Activated T-cell treated with anti-CD3 and anti-CD28 coated beads for 1 hour (primary cell): ENCODE data around the gene RNF114.
"Not testable (repeated sequence)": the region's sequence is repeated elsewhere in the genome, so short reads cannot be mapped to it uniquely, and the experiment has no call there.

Source experiments
- DNase-seq: peaks from one replicate; pipeline ENCODE4 v3.0.0-alpha.2; 2020; ENCODE audit warnings: low read depth

RNF114 gene

DNA sequence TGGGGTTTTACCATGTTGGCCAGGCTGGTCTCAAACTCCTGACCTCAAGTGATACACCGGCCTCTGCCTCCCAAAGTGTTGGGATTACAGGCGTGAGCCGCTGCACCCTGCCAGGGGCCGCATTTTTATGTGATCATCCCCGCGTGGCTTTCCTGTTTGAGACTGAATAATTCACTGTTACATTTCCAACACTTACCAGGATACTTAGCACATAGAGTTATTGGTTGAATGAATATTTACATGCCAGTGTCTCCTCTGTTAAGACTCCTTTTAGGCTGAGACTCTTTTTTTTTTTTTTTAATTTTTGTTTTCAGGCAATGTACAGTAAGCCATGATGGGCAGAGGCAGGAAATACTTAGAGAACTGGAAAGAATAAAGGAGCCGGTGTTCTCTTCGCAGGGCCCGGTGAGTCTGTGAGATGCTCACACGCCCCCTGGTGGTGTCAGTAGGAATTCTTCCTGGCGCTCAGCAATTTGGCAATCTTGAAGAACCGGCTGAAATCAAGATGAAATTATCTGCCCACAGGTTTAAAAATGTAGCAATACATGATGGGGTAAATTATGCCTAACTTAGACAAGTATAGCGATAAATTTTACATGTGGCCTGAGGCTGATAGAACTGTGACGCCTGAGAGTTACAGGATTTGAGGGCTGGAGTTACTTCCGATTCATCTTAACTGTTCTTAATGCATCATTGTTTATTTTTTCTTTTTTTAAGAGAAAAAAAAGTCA lies 7.6 kb upstream of the RNF114 start:
- DNase-seq = peak; percentile 80

DNA sequence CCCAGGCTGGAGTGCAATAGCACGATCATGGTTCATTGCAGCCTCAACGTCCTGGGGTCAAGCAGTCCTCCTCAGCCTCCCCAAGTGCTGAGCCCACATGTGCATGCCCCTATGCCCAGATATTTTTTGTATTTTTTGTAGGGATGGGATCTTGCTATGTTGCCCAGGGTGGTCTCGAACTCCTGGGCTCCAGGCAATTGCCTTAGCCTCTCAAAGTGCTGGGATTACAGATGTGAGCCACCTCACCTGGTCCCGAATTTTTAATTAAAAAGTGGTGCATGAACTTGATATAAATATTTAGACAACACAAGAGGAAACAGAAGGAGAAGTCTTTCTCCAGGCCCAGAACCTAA lies 7.1 kb upstream of the RNF114 start:
- no peak for DNase-seq

DNA sequence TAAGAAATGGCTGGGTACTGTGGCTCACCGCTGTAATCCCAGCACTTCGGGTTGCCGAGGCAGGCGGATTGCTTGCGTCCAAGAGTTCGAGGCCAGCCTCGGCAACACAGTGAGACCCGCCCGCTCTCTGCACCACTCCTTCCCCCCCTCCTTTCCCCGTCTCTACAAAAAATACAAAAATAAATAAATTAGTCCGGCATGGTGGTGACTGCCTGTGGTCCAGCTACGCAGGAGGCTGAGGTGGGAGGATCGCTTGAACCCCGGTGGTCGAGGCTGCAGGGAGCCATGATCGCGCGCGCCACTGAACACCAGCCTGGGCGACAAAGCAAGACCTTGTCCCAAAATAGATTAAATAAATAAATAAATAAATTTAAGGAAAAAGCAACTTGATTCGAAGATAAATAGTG lies 448 bp upstream of the RNF114 start:
- DNase-seq = no peak

DNA sequence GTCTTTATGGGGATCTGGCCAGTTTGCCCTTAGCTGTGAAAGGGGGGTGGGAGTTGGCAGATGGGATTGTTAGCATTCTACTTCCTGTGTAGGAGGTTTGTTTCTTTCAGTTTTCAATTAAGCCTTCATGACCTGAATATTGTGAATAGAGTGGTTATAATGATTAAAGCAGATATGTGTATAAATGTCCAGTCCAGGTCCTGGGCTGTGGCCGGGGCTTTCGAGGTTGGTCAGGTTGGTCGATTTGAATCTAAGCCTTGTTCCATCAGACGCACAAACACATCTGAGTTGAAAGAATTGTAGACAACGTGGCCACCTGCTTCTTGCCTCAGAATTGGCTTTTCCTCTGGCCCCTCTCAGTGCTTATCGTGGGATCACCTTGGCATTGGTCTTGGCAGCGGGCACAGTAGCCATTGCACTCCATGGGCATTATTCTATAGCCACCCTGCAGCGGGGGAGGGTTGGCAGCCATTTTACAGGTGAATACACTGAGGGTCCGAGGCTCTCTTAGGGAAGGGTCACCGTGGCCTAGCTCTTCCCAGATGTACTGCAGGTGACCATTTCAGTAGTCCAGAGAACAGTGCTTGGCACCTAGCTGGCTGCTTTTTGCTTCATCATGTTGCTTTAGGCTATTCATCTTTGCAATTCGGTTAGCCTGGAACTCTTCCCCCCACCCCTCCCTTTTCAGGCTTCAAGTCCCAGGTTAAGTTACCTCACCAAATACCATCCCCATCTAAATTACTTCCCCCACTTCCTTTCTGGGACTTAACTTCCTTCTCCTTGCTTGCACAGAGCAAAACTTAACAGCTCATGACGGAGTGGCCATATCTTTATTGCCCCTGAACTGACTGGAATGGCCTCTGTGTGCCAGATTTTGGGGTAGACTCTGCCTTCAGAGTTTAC lies 1.1 kb downstream of the RNF114 start:
- no peak for DNase-seq

DNA sequence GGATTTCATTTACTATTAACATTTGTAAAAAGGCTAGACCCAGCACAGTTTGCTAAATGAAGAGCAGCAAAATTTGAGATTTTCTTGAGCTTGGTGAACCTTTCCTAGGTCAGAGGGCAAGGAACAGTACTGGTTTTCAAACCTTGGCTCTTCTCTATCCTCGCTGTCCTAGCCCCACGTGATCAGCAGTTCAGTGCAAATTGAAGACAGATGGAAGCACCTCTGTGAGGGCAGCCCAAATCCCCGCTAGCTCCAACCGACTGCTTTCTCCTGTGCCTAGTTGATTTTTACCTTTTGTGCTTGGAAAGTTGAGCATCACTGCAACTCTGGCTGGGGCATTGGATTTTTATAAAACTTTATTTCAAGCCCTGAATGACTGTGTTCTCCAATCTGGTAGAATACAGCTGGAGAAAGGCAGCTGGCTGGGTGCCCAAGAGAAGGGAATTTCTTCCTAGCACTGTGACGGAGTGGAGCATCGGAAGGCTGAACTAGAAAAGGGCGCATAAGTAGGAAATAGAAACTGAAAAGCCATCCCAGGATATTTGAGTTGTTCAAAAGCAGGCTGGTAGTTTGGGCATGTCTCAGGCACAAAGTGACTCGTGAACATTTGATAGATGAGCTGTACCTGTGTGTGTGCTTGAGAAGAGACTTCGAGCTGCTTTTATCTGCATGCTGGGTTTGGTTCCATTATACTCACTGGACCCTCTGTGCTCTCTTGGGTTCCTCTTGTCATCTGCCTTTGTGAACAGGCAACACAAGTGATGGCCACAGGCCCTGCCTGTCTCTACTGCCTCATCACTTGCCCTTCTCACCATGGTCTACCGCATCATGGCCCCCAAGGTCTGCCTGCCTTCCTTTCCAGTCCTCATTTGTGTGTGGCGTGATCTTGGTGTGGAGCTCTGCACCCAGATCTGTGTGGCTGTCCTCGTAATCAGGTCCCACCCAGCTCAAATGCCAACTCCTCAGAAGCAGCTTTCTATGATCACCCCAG lies 2.3 kb downstream of the RNF114 start:
- no peak for DNase-seq

DNA sequence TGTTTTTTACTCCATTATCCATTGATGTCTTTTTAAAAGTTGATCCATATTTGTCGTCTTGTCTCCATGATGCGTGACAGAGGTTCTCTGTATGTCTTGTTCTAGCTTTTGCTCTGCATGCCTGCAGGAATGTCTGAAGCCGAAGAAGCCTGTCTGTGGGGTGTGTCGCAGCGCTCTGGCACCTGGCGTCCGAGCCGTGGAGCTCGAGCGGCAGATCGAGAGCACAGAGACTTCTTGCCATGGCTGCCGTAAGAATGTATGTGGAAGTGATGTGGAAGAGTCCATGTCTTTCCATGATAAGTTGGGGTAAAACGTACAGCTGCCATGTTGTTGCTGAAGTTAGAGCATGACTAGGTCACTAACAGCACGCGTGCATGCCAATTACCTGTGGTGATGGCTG lies 5.3 kb downstream of the RNF114 start:
- no peak for DNase-seq

DNA sequence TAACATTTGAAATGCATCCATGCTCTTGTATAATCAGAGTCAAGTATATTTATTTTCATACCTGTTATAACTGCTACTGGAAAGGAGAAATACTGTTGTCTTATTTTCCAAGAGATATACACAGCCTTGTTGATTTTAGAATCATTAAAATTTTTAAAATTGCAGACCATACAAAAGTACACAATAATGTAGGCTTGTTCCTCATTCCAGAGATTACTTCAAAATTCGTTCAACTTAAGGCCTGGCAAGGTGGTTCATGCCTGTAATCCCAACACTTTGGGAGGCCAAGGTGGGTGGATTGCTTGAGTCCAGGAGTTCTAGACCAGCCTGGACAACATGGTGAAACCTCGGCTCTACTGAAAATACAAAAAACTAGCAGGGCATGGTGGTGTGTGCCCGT lies 6.1 kb downstream of the RNF114 start:
- no peak for DNase-seq

DNA sequence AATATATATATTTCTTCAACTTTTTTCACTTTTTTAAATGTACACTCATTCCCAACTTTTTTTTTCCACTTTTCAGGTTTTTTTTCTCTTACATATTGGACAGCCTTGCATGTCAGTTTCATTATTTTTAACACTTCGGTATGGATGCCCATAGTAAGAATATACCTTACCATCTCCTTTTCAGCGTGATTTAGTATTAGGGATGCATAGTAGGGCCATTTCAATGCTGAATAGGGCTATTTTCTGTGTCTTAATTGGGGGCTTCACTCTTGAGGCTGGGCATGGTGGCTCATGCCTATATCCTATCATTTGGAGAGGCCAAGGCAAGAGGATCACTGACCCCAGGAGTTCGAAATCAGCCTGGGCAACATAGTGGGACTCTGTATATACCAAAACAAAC lies 6.7 kb downstream of the RNF114 start:
- DNase-seq = no peak

DNA sequence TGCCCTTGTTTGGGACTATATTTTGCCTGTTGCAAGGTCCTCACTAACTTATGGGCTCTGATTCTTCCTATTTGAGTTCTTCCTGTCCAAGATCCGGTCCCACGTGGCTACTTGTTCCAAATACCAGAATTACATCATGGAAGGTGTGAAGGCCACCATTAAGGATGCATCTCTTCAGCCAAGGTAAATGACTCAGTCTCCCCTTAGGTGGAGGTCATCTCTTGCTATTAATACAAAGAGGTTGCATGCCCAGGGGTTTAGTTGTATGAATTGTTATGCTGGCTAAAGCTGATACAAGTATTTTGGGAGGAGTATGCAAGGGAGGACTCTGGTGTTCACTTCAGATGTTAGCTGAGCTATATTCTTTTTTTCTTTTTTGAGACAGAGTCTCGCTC lies 9.1 kb downstream of the RNF114 start:
- no peak for DNase-seq

DNA sequence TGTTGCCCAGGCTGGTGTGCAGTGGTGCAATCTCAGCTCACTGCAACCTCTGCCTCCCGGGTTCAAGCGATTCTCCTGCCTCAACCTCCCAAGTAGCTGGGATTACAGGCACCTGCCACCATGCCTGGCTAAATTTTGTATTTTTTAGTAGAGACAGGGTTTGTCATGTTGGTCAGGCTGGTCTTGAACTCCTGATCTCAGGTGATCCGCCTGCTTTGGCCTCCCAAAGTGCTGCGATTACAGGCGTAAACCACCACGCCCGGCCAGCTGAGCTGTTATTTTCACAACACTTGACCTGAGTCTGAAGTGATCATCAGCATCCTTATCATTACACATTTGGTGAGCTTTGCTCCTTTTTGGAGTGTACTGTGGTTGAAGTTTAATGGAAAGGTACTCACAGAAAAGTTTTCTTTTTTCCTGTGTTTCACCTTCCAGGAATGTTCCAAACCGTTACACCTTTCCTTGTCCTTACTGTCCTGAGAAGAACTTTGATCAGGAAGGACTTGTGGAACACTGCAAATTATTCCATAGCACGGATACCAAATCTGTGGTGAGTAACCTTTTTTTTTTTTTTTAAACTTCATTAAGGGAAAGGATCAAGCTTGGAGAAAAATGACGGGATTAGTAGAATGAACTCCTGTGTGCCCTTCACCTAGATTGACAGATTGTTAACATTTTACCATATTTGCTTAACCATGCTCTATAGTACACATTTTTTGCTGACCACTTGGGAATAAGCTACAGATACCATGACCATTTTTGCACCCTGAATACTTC lies 9.7 kb downstream of the RNF114 start:
- no peak for DNase-seq

DNA sequence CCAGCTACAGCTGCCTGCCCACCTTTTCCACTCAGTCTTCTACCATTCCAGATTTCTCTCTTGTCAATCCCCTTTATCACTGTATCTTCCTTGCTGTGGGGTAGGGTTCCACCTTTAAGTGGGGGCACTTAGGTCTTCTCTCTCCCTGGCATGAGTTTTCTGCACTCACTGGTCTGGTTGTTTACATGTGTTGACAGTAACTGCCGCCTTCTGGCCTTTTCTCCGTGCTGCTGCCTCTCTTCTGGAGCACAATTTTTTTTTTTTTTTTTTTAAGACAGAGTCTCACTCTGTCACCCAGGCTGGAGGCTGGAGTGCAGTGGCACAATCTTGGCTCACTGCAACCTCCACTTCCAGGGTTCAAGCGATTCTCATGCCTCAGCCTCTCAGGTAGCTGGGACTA lies 12.0 kb downstream of the RNF114 start:
- DNase-seq = no peak

DNA sequence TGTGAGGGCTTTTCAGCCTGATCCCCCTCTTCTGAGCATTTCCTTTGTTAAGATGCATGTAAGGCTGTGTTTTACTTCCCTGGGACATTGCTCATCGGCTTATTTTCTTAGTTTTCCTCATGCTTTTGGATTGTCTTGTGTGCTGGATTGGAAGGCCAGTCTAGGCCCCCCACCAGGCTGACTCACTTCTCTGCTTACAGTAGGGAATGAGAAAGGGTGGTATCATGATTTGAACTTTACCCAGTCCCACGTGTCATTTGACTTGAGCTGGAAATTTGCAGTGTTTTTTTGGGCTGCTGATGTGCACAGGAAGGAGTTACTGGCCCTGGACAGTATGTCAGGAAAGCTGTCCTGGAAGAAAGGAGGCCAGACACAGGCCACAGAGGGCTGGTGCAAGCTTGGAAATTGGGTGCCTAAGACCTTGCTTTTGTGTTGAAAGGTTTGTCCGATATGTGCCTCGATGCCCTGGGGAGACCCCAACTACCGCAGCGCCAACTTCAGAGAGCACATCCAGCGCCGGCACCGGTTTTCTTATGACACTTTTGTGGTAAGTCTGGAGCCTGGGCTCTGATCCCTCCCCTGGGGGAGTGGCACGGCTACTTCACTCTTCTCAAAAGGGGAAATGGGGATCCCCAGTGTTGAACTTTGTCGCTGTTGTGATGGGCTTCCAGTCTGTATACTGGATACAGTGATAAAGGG lies 12.8 kb downstream of the RNF114 start:
- DNase-seq = no peak

DNA sequence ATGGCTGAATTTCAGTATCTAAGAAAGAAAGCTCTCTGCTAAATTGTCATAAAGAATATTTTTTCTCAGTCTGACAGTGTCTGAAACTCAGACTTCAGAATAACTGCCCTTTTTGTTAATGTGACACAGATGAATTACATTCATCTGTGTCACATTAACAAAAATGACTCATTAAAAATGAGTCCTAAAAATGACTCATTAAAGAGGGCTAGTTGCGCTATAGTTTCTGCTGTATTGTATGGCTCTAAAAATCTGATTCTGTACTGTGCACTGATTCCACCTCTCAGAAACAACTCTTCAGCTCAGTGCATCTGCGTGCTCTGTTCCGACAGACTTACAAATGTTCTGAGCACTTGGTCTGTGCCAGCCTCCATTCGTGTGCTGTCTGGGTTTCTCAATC lies 15.0 kb downstream of the RNF114 start:
- no peak for DNase-seq

DNA sequence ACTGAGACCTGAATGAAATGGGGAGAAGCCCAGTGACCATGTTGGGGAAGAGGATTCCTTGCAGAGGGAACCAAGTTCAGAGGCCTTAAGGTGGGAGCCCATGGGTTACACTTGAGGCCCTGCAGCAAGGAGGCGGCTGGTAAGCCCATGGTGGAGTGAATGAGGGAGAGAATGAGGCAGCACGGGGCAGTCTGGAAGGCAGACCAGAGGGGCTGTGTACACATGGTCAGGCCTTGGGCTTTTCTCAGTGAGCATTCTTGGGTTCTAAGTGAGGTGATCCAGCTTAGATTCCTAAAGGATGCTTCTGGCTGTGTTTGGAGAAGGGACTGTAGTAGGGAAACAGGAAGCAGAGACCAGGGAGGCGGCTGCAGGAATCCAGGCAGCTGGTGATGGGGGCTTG lies 19.0 kb downstream of the RNF114 start:
- no peak for DNase-seq

DNA sequence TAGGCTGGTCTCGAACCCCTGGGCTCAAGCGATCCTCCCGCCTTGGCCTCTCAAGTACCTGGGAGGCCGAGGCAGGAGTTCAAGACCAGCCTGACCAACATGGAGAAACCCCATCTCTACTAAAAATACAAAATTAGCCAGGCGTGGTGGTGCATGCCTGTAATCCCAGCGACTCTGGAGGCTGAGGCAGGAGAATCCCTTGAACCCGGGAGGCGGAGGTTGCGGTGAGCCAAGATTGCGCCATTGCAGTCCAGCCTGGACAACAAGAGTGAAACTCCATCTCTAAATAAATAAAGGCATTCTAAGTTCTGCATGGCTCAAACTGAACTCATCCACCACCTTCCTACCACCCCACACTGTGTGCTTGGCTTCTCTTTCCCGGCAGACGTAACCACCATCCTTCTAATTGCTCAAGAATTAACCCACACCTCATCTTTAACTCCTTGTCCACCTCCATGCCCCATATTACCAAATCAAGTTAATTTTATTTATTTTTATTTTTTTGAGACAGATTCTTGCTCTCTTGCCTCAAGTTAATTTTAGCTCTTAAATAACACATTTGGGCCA lies 19.7 kb downstream of the RNF114 start:
- DNase-seq = not testable (repeated sequence)

DNA sequence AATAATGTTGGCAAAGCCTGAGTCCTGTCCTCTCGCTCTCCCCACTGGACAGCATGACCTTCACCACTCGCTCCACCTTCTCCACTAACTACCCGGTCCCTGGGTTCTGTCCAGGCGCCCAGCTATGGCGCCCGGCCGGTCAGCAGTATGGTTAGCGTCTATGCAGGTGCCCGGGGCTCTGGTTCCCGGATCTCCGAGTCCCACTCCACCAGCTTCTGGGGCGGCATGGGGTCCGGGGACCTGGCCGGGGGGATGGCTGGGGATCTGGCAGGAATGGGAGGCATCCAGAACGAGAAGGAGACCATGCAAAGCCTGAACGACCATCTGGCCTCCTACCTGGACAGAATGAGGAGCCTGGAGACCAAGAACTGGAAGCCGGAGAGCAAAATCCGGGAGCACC lies 20.5 kb downstream of the RNF114 start:
- no peak for DNase-seq

DNA sequence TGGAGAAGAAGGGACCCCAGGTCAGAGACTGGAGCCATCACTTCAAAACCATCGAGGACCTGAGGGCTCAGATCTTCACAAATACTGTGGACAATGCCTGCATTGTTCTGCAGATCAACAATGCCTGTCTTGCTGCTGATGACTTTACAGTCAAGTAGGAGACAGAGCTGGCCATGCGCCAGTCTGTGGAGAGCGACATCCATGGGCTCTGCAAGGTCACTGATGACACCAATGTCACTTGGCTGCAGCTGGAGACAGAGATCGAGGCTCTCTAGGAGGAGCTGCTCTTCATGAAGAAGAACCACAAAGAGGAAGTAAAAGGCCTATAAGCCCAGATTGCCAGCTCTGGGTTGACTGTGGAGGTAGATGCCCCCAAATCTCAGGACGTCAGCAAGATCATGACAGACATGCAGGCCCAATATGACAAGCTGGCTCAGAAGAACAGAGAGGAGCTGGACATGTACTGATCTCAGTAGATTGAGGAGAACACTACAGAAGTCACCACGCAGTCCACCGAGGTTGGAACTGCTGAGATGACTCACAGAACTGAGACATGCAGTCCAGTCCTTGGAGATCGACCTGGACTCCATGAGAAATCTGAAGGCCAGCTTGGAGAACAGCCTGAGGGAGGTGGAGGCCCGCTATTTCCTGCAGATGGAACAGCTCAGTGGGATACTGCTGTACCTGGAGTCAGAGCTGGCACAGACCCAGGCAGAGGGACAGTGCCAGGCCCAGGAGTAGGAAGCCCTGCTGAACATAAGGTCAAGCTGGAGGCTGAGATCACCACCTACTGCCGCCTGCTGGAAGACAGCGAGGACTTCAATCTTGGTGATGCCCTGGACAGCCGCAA lies 21.1 kb downstream of the RNF114 start:
- DNase-seq = not testable (repeated sequence)

DNA sequence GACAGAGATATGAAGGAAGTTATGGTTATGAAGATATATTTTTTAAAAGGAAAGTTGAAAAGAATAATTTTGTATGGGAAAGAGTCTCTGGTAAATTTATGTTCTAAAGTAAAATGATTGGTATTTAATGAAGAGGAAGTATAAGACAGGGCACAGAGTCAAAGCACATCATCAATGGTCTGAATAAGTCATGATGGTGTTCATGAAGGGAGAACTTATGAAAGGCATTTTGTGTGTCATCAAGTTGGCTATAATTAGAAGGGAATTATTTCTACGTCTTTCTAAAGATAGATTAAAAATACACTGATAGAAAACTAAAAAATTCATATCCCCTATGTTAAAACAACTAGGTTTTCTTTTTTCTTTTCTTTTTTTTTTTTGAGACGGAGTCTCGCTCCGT lies 25.2 kb downstream of the RNF114 start:
- DNase-seq = no peak

DNA sequence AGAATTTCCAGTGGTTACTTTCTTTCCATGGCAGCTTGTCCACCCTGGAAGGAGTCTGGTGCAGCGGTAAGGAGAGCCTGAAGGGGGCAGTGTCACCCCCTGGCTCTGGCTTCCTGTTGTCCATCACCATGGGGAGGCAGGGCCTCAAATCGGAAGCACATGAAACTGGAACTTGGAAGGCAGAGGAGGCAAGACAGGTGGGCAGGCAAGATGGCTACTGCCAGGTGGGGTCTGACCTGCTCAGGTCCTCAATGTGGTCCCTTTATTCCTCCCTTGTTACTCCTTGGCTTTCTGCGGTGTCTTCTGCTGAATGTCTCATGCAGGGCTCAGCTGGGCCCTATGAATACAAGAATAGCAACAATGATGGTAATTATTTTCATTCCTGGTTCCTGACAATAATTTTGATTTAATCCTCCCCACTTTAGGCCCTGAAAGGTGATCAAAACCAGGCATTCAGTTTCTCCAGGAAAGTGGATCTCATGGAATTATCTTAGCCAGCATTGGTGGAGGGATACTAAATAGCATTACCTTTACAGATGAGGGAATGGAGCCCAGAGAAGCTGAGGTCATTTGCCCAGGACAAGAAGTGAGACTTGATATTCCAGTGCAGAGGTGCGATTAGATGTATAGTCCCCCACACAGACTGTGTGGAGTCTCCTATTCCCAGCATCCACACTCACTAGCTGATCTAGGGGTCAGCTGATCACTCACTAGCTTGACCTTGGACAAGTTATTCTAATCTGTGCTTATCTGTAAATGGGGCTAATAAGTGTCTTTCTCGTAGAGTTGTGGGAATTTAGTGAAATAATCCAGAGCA lies 29.0 kb downstream of the RNF114 start:
- no peak for DNase-seq
